ENCODE results near the gene ARHGDIB. TPM values are rescaled to one million over a fixed set of nuclear protein-coding genes. Genes with fewer than 3 reads are reported as not detected.

Gene ARHGDIB
- total RNA-seq, 1 experiment from 2014 or later, result 7.7 TPM

DNA sequence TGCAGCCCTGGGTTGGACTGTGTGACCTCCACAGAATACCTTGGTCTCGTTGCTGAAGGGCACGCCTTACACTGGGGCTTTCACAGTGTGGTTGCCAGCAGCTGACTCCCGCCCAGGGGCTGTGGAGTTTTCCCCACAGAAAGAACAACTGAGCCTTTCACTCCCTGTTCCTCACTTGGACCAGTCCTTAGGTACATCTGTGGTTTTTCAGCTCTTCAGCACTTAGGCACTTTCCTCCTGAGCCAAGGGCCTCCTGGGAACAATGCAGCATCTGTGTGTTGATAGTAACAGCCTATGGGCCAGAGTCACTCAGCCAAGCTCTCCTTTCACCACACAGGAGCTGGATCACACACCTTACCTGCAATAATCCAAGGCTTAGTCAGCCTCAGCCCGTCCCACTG, 48.0 kb downstream of the ARHGDIB start:
- TF ChIP-seq, protein P1, sequence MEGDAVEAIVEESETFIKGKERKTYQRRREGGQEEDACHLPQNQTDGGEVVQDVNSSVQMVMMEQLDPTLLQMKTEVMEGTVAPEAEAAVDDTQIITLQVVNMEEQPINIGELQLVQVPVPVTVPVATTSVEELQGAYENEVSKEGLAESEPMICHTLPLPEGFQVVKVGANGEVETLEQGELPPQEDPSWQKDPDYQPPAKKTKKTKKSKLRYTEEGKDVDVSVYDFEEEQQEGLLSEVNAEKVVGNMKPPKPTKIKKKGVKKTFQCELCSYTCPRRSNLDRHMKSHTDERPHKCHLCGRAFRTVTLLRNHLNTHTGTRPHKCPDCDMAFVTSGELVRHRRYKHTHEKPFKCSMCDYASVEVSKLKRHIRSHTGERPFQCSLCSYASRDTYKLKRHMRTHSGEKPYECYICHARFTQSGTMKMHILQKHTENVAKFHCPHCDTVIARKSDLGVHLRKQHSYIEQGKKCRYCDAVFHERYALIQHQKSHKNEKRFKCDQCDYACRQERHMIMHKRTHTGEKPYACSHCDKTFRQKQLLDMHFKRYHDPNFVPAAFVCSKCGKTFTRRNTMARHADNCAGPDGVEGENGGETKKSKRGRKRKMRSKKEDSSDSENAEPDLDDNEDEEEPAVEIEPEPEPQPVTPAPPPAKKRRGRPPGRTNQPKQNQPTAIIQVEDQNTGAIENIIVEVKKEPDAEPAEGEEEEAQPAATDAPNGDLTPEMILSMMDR (IDR thresholded peaks at IDR 0.05; ENCODE audit: unreplicated experiment), result no peak
- intact Hi-C loops (cut with micrococcal nuclease), result no loop called here

DNA sequence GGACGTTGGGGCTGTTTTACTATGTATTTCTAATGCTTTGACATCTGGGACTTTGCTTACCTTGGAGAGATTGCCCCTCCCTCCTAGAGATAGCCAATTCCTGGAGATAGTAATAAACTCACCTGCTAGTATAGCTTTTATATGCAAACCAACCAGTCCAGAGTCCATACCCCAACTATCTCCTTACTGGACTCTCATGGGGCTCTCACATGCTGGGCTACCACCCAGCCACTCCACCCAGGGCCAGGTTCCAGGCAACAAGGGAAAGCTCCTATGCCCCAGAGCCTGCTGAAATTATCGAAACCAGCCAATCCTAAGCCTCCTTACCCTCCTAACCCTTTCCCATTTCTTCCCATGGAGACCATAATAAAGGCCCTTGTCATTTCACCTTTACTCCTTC, 50.3 kb downstream of the ARHGDIB start:
- no peak overlapping the region for H3K4me3 Mint-ChIP-seq (ENCODE audit: unreplicated experiment)
- TF ChIP-seq, protein P1 (IDR thresholded peaks at IDR 0.05; ENCODE audit: unreplicated experiment), result no peak
- H3K36me3 Mint-ChIP-seq (ENCODE audit: insufficient read depth, unreplicated experiment), result no peaks in the 10 kb centered on the region
- peaks cover 24% of the 10 kb centered on the region for H3K4me1 Mint-ChIP-seq (ENCODE audit: insufficient read depth, unreplicated experiment)
- ChIA-PET POLR2A (interaction anchor here (1.1 kb wide), 1 partner anchor 108 kb away, joined by 3 read pairs; the partner anchor contains the start of genes C12orf60 and WBP11), CTCF (interaction anchor here (0.7 kb wide), 1 partner anchor 698 kb away, joined by 3 read pairs; no protein-coding TSS in a partner anchor)
- BruUV-seq (replicated peaks), result no TSS peak
- intact Hi-C loops (cut with micrococcal nuclease), result no loop called here
- H3K9me3 Mint-ChIP-seq (ENCODE audit: unreplicated experiment), result no peaks in the 10 kb centered on the region
- H3K27me3 Mint-ChIP-seq (ENCODE audit: insufficient read depth, unreplicated experiment), result no peaks in the 10 kb centered on the region
- no peak for DNase-seq (ENCODE audit: unreplicated experiment)
- peak overlapping the region; percentile 76 for H3K27ac Mint-ChIP-seq (ENCODE audit: low read depth, unreplicated experiment)

More for the DNA sequence above, 48.0 kb downstream of the ARHGDIB start:
- DNase-seq (ENCODE audit: unreplicated experiment), result peak; percentile 43
- H3K27ac Mint-ChIP-seq (ENCODE audit: low read depth, unreplicated experiment), result no peak overlapping the region
- no peak overlapping the region for H3K4me3 Mint-ChIP-seq (ENCODE audit: unreplicated experiment)
- POLR2A ChIA-PET, result no interaction called here
- CTCF ChIA-PET, result interaction anchor here (0.8 to 1.3 kb wide), 4 partner anchors 12 to 109 kb away, joined by 3 to 4 read pairs (median 3); no protein-coding TSS in a partner anchor
- H3K36me3 Mint-ChIP-seq (ENCODE audit: insufficient read depth, unreplicated experiment), result no peaks in the 10 kb centered on the region
- BruUV-seq (replicated peaks), result no TSS peak
- peaks cover 19% of the 10 kb centered on the region for H3K4me1 Mint-ChIP-seq (ENCODE audit: insufficient read depth, unreplicated experiment)
- no peaks in the 10 kb centered on the region for H3K27me3 Mint-ChIP-seq (ENCODE audit: insufficient read depth, unreplicated experiment)
- no peaks in the 10 kb centered on the region for H3K9me3 Mint-ChIP-seq (ENCODE audit: unreplicated experiment)

DNA sequence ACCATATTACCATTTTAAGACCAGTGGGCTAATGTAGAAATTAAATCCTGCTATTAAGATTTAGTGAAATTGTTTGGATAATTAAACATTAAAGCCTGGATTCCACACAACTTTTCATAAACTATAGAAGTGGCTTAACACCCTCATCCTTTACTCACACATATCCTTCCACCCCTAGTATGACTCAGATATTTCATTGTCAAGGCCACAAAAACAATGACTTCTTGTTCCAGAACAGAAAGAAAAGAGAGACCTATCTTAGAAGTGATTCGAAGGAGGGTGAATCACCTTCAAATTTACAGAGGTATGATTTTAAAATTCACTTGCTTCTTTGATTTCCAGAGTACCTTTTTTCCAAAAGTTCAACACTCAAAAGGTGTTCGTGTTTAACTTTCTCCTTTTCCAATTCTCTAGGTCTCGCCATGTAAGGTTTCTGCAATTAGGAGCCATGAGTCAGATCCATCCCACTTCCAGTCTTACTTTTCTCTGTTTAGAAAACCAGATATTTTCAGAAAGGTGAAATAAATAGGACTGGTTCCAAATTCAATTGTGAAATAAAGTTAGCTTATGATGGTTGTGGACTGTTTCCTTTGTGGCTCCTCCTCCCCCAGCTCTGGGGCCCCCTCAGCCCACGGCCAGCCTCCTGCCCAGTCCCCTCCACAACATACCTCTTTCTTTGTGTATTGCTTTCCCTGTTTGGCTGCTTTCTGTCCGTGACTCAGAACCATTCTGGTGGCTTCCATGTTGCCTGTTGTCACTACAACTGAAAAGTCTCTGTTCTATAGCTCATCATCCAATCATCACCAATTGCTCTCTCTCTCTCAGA, 51.1 kb downstream of the ARHGDIB start:
- TSS peak; percentile 67 for BruUV-seq (replicated peaks)
- Mint-ChIP-seq H3K4me3 (ENCODE audit: unreplicated experiment) (peak overlapping the region; percentile 15), H3K4me1 (ENCODE audit: insufficient read depth, unreplicated experiment) (peaks cover 29% of the 10 kb centered on the region), H3K27me3 (ENCODE audit: insufficient read depth, unreplicated experiment) (no peaks in the 10 kb centered on the region), H3K9me3 (ENCODE audit: unreplicated experiment) (no peaks in the 10 kb centered on the region), H3K36me3 (ENCODE audit: insufficient read depth, unreplicated experiment) (no peaks in the 10 kb centered on the region), H3K27ac (ENCODE audit: low read depth, unreplicated experiment) (peak overlapping the region; percentile 76)
- intact Hi-C loops (cut with micrococcal nuclease), result no loop called here
- POLR2A ChIA-PET, result interaction anchor here (1.1 kb wide), 1 partner anchor 107 kb away, joined by 3 read pairs; the partner anchor contains the start of genes C12orf60 and WBP11
- peak; percentile 67 for DNase-seq (ENCODE audit: unreplicated experiment)
- TF ChIP-seq, protein P1 (IDR thresholded peaks at IDR 0.05; ENCODE audit: unreplicated experiment), result no peak
- CTCF ChIA-PET, result interaction anchor here (0.7 to 0.8 kb wide), 2 partner anchors 22 to 699 kb away, joined by 3 to 4 read pairs; no protein-coding TSS in a partner anchor

DNA sequence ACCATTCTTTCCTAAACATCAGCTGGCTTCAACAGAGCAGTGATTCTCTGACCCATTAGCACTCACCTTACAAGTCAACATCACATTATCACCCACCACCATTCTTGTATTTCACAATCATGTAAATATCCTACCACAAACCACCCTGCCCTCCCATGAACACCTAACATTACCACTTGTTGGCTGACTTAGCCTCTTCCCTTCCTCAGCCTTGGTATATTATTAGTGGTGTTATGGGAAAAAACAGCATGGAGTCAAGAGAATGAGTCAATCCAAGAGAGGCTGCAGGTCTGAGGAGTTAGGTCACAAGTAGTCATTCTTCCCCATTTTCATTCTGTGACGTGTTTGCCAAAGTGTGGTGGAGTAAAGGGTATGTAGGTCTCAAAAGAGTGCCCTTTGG, 53.4 kb downstream of the ARHGDIB start:
- Mint-ChIP-seq H3K27me3 (ENCODE audit: insufficient read depth, unreplicated experiment) (no peaks in the 10 kb centered on the region), H3K36me3 (ENCODE audit: insufficient read depth, unreplicated experiment) (no peaks in the 10 kb centered on the region), H3K27ac (ENCODE audit: low read depth, unreplicated experiment) (no peak overlapping the region), H3K4me1 (ENCODE audit: insufficient read depth, unreplicated experiment) (peaks cover 34% of the 10 kb centered on the region), H3K9me3 (ENCODE audit: unreplicated experiment) (no peaks in the 10 kb centered on the region), H3K4me3 (ENCODE audit: unreplicated experiment) (no peak overlapping the region)
- CTCF ChIA-PET, result no interaction called here
- BruUV-seq (replicated peaks), result no TSS peak
- intact Hi-C loops (cut with micrococcal nuclease), result no loop called here
- POLR2A ChIA-PET, result no interaction called here
- no peak for DNase-seq (ENCODE audit: unreplicated experiment)
- TF ChIP-seq, protein P1 (IDR thresholded peaks at IDR 0.05; ENCODE audit: unreplicated experiment), result no peak

Data from MCF 10A (cell line).